NCI-H1436 (cell line): ENCODE results near the gene ACOX1.
A peak's percentile ranks its signal among the peaks of the same experiment; 100 is the strongest.
"Not testable (repeated sequence)": the region's sequence is repeated elsewhere in the genome, so short reads cannot be mapped to it uniquely, and the experiment has no call there.

Experiments used
- DNase-seq: peaks from one replicate; lab custom pipeline; 2025; lab: John Stamatoyannopoulos, UW

Gene ACOX1

DNA sequence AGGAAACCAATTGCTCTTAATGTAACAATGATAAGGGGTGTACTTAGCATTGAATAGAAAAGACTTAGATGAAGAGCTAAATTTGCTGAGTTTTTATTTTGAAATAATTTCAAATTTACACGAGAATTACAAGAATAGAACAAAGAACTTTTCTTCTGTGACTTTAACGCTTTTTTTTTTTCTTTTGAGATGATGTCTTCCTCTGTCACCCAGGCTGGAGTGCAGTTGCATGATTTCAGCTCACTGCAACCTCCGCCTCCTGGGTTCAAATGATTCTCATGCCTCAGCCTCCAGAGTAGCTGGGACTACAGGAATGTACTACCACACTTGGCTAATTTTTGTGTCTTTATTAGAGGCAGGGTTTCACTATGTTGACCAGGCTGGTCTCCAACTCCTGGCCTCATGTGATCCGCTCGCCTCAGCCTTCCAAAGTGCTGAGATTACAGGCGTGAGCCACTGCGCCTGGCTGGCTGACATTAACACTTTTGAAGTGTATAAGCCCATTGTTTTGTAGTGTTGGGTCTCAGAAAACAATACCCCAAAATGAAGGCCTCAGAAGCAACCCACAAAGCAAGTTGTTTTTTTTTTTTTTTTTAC, 2.2 kb upstream of the ACOX1 start:
- DNase-seq: no peak

GRCh38 chr17:75980188-75981018, 1.4 kb upstream of the ACOX1 start:
- no peak for DNase-seq

DNA sequence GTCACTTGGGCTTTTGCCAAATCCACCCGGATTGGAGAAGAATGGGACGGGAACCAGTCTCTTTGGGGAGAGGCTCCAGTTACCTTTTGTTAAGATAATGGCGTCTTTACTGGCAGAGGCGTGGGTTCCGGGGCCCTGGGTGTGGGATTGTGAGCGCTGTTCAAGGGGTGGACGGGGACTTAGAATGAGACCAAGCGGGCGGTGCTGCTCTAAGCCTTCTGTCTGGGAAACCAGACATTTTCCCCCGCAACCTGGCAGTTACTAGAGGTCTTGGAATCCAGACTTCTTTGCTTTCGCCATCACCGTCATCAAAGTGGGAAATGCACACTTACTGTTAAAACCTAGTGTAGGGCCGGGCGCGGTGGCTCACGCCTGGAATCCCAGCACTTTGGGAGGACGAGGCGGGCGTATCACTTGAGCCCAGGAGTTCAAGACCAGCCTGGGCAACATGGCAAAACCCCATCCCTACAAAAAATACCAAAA, 780 bp upstream of the ACOX1 start:
- no peak for DNase-seq

GRCh38 chr17:75976175-75976848, 2.7 kb downstream of the ACOX1 start:
- no peak for DNase-seq

DNA sequence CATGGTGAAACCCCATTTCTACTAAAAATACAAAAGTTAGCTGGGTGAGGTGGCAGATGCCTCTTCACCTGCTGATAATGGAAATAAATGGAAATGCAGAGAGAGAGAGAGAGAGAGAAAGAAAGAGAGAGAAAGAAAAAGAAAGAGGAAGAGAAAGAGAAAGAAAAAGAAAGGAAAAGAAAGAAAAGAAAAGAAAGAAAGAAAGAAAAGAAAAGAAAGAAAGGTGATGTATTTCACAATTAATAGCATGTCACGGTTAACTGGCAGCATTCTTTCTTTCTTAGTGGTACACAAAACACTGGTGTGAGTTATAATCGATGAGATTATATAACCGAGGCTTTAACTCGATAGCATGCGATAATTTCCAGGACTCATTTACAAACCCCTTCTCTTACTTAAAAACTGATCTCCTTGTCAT, 3.2 kb downstream of the ACOX1 start:
- DNase-seq: no peak

DNA sequence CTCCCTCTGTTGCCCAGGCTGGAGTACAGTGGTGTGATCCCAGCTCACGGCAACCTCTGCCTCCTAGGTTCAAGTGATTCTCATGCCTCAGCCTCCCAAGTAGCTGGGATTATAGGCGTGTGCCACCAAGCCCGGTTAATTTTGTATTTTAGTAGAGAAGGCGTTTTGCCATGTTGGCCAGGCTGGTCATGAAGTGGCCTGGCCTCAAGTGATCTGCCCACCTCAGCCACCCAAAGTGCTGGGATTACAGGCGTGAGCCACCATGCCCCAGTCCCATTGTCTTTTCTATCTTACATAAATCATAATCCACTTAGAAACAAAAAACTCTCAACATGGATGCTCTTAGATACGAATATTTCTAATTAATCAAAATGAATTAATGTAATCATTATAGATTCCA, 3.8 kb downstream of the ACOX1 start:
- not testable (repeated sequence) for DNase-seq

DNA sequence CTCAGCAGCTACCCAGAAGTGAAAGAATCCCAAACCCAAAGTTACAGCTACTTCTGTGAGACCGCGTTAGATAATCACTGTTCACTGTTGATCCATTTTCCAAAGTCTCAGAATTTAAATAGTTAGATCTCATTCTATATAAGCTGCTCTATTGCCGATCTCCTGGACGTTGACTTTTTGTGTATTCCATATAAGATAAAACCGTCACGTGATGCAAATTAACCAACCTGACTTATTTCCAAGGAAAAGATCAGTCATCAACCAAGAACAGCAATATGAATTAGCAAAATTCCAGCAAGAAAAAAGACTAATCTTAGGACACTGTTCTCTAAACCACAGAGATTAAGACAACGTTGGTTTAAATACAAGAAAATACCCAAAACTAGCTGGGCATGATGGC, 8.3 kb downstream of the ACOX1 start:
- DNase-seq: no peak

- DNase-seq: no peak
Observed at GRCh38 chr17:75970011-75970523, 8.9 kb downstream of the ACOX1 start.

- DNase-seq: not testable (repeated sequence)
Observed at GRCh38 chr17:75969044-75969443, 9.9 kb downstream of the ACOX1 start.

GRCh38 chr17:75965468-75965867, 13.5 kb downstream of the ACOX1 start:
- DNase-seq: no peak

- no peak for DNase-seq
Observed at GRCh38 chr17:75959839-75960511, 19.0 kb downstream of the ACOX1 start.

- no peak for DNase-seq
Observed at GRCh38 chr17:75959051-75959838, 19.7 kb downstream of the ACOX1 start.

- DNase-seq: no peak
Observed at GRCh38 chr17:75950855-75951554, 28.0 kb downstream of the ACOX1 start.

DNA sequence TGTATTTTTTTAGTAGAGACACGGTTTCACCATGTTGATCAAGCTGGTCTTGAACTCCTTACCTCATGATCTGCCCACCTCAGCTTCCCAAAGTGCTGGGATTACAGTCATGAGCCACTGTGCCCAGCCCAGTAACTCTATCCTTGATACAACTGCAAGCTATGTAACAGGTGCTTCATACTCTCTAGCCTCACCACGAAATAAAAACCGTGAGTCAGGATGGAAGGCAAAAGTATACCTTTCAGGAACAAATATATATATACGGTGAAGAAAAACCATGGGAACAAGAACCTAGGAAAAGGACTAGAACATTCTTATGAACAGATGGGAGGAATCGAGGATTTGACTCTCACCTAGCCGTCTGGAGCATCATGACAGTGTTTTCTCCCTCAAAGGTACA, 28.5 kb downstream of the ACOX1 start:
- DNase-seq: no peak

GRCh38 chr17:75945211-75945610, 33.8 kb downstream of the ACOX1 start:
- DNase-seq: no peak

DNA sequence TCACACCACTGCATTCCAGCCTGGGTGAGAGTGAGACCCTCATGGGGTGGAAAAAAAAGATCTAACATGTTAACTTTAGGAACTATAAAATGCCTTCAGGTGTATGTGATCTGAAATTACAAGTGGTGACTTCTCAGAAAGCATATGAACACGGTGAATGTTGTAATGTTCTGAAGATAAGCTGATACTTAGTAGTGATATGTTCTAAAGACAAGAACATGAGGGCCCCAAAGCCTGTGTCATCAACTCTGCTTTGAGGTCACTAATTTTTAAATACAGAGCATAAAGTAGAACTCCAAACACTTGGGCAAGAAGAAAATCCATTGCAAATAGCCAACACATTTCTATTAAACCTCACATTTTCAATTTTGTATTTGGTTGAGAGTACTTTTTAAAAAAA, 35.5 kb downstream of the ACOX1 start:
- no peak for DNase-seq

GRCh38 chr17:75942473-75942872, 36.5 kb downstream of the ACOX1 start:
- DNase-seq: no peak

DNA sequence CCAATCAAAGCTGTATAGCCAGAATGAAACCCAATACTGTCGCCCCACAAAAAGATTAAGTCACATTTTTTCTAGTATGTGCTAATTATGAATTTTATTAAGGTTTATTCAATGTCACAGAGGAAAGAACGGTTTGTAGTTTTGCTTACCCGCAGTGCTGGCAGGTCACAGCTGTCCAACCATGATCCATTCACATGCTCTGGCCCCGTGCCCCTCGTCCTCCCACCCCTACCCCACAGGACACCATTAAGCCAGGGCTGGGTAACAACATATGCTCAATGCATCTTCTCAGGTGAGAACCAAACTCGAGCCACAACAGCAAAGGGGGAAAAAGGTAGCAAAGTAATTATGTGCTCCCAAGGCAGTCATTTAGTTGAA, 37.5 kb downstream of the ACOX1 start:
- DNase-seq: no peak

DNA sequence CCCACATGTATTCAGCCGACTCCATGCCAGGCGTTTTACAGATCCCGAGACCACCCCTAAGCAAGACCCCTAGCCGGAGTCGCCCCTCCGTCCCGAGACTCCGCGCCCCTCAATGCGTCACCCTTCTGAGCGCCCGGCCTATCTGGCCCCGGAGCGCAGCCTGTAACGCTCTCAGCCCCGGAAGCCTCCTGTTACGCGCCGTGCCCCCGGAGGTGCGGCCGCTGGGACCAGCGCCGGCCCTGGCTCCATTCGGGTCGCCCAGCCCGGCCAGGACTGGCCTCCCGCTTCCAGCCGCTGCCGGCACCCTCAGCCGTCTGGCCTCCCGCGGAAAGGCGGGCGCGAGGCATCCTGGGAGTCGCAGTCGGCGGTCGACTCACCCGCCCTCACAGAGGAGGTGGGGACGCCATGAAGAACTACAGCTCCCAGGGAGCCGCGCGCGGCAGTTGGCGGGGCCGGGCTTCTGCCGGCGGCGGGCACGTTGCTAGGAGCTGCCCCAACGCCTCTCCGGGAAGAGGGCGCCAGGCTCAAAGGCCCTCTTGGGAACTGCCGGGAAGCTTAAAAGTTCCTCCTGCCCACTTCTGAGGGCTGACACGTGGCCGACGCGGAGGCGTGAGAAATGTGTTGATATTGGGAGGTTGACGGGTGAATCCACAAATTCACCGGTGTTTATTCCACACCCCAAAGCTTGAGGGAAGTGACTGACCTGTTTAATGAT, 38.1 kb downstream of the ACOX1 start, which contains the start of gene FBF1:
Gene FBF1, minus strand, starts transcription at position 316 of the 715 bp plus-strand sequence. CDS start 2,893 bp downstream, outside the sequence.
- DNase-seq: peak; percentile 94

DNA sequence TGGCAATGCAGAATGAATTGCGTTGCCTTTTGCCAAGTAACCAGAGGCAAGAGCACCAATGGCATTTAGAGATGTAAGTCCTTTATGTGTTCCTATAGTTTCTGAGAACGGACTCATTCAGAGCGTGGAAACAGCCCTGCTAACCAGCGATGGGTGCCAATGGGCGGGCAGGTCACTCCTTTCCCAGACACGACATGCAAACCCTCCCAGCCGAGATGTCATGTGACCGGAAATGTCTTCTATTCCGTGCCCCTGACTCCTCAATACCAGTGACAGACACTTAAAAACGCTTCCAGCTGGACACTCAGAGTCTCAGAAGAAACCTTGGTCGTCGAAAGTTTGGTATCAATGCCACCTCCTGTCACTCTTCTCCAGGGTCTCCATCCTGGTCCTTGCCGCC, 41.3 kb downstream of the ACOX1 start:
- DNase-seq: no peak
